HG03378 (cell line): ENCODE data around the gene ELOA.
"Not testable (repeated sequence)": the region's sequence is repeated elsewhere in the genome, so short reads cannot be mapped to it uniquely, and the experiment has no call there.

Experiments
- ATAC-seq: cut with Tn5 transposase; IDR thresholded peaks from one replicate; pipeline ENCODE4 v1.9.1; 2021; ENCODE audit warnings: mild to moderate bottlenecking, moderate library complexity; ENCODE audit not compliant: unreplicated experiment

Gene ELOA

GRCh38 chr1:23799255-23799569 is 55.9 kb downstream of the ELOA start:
- no peak for ATAC-seq

GRCh38 chr1:23799570-23800399 is 56.5 kb downstream of the ELOA start:
- ATAC-seq, result no peak

- no peak for ATAC-seq
Measured at GRCh38 chr1:23800400-23801337, 57.4 kb downstream of the ELOA start, which contains the start of gene GALE. GALE (minus strand) TSS chr1:23800754; CDS start chr1:23799007, 1,747 bp downstream.

GRCh38 chr1:23801338-23801748 is 58.1 kb downstream of the ELOA start:
- ATAC-seq, result no peak

- ATAC-seq, result no peak
Measured at GRCh38 chr1:23801876-23802275, 58.6 kb downstream of the ELOA start.

GRCh38 chr1:23802809-23803342 is 59.6 kb downstream of the ELOA start:
- ATAC-seq, result not testable (repeated sequence)

- ATAC-seq, result no peak
Measured at GRCh38 chr1:23803674-23804073, 60.4 kb downstream of the ELOA start.

- no peak for ATAC-seq
Measured at GRCh38 chr1:23804183-23804835, 61.0 kb downstream of the ELOA start.

- ATAC-seq, result no peak
Measured at GRCh38 chr1:23805025-23805424, 61.8 kb downstream of the ELOA start.

- ATAC-seq, result no peak
Measured at GRCh38 chr1:23806280-23806679, 63.0 kb downstream of the ELOA start.

GRCh38 chr1:23807453-23807852 is 64.2 kb downstream of the ELOA start:
- no peak for ATAC-seq

- no peak for ATAC-seq
Measured at GRCh38 chr1:23809751-23810171, 66.5 kb downstream of the ELOA start.

- no peak for ATAC-seq
Measured at GRCh38 chr1:23810818-23811540, 67.7 kb downstream of the ELOA start.
